ENCODE measurements around the gene ZDHHC1. TPM values are rescaled to one million over a fixed set of nuclear protein-coding genes. Genes with fewer than 3 reads are reported as not detected.
"Not testable (repeated sequence)": the region's sequence is repeated elsewhere in the genome, so short reads cannot be mapped to it uniquely, and the experiment has no call there.

The ZDHHC1 gene
- polyA plus RNA-seq, 10 donors = 15.6 to 24.9 (median 18.8) TPM

- DNase-seq = no peak
Measured at GRCh38 chr16:67364600-67365235, 51.6 kb downstream of the ZDHHC1 start.

GRCh38 chr16:67361038-67361437 is 55.2 kb downstream of the ZDHHC1 start:
- no peak for DNase-seq

- DNase-seq = not testable (repeated sequence)
Measured at GRCh38 chr16:67359540-67360269, 56.6 kb downstream of the ZDHHC1 start.

GRCh38 chr16:67357561-67357960 is 58.7 kb downstream of the ZDHHC1 start:
- DNase-seq = no peak

- DNase-seq = no peak
Measured at GRCh38 chr16:67356396-67356795, 59.9 kb downstream of the ZDHHC1 start.

GRCh38 chr16:67352463-67352862 is 63.8 kb downstream of the ZDHHC1 start:
- DNase-seq = not testable (repeated sequence)

GRCh38 chr16:67350324-67350723 is 66.0 kb downstream of the ZDHHC1 start:
- no peak for DNase-seq

- no peak for DNase-seq
Measured at GRCh38 chr16:67349172-67349571, 67.1 kb downstream of the ZDHHC1 start.

GRCh38 chr16:67346341-67346740 is 69.9 kb downstream of the ZDHHC1 start:
- DNase-seq = no peak

- no peak for DNase-seq
Measured at GRCh38 chr16:67345401-67345800, 70.9 kb downstream of the ZDHHC1 start.

Other genes with a start within 250 kb of the ZDHHC1 start
- 10 to 100 TPM; 14.6 to 36.6 (median 26.6) TPM for gene NOL3, start 245.9 kb downstream of the ZDHHC1 start, polyA plus RNA-seq (ENCODE audit: insufficient read length in 10 of 10)
- gene MATCAP1, start 232.5 kb downstream of the ZDHHC1 start, polyA plus RNA-seq (ENCODE audit: insufficient read length in 10 of 10) = 10 to 100 TPM; 12.5 to 26.5 (median 18.1) TPM
- 10 to 100 TPM in 5 of 10 donors, 1 to 10 TPM in 5; 7.6 to 13.9 (median 9.9) TPM for gene EXOC3L1, start 226.3 kb downstream of the ZDHHC1 start, polyA plus RNA-seq (ENCODE audit: insufficient read length in 10 of 10)
- 10 to 100 TPM; 31.7 to 48.1 (median 41.0) TPM for gene E2F4, start 224.3 kb downstream of the ZDHHC1 start, polyA plus RNA-seq (ENCODE audit: insufficient read length in 10 of 10)
- gene ELMO3, start 217.3 kb downstream of the ZDHHC1 start, polyA plus RNA-seq (ENCODE audit: insufficient read length in 10 of 10) = 1 to 10 TPM in 6 of 10 donors, under 1 TPM in 4; 0.48 to 2.2 (median 1.2) TPM
- gene TMEM208, start 189.3 kb downstream of the ZDHHC1 start, polyA plus RNA-seq (ENCODE audit: insufficient read length in 10 of 10) = 10 to 100 TPM; 15.0 to 28.3 (median 19.5) TPM
- gene FHOD1, start 169.0 kb downstream of the ZDHHC1 start, polyA plus RNA-seq (ENCODE audit: insufficient read length in 10 of 10) = 10 to 100 TPM; 15.8 to 28.2 (median 18.6) TPM
- 1 to 10 TPM in 7 of 10 donors, under 1 TPM in 3; 0.72 to 1.6 (median 1.3) TPM for gene SLC9A5, start 167.5 kb downstream of the ZDHHC1 start, polyA plus RNA-seq (ENCODE audit: insufficient read length in 10 of 10)
- 10 to 100 TPM in 3 of 10 donors, 1 to 10 TPM in 7; 4.3 to 13.5 (median 7.5) TPM for gene PLEKHG4, start 136.9 kb downstream of the ZDHHC1 start, polyA plus RNA-seq (ENCODE audit: insufficient read length in 10 of 10)
- gene KCTD19, start 89.7 kb downstream of the ZDHHC1 start, polyA plus RNA-seq (ENCODE audit: insufficient read length in 10 of 10) = under 1 TPM; 0.05 to 0.36 (median 0.28) TPM
- gene LRRC36, start 89.7 kb downstream of the ZDHHC1 start, polyA plus RNA-seq (ENCODE audit: insufficient read length in 10 of 10) = 1 to 10 TPM in 1 of 10 donors, under 1 TPM in 9; 0.15 to 1.7 (median 0.30) TPM
- gene TPPP3, start 23.0 kb downstream of the ZDHHC1 start, polyA plus RNA-seq (ENCODE audit: insufficient read length in 10 of 10) = 100 to 1,000 TPM; 305 to 544 (median 455) TPM
- 10 to 100 TPM in 4 of 10 donors, 1 to 10 TPM in 6; 3.8 to 13.3 (median 8.1) TPM for gene HSD11B2, start 14.6 kb upstream of the ZDHHC1 start, polyA plus RNA-seq (ENCODE audit: insufficient read length in 10 of 10)
- 10 to 100 TPM; 51.9 to 64.9 (median 60.4) TPM for gene ATP6V0D1, start 64.7 kb upstream of the ZDHHC1 start, polyA plus RNA-seq (ENCODE audit: insufficient read length in 10 of 10)
- gene AGRP, start 67.1 kb upstream of the ZDHHC1 start, polyA plus RNA-seq (ENCODE audit: insufficient read length in 10 of 10) = under 1 TPM in 2 of 10 donors, not detected in 8; 0.22 to 0.28 TPM
- 10 to 100 TPM; 36.7 to 51.9 (median 42.5) TPM for gene RIPOR1, start 112.4 kb upstream of the ZDHHC1 start, polyA plus RNA-seq (ENCODE audit: insufficient read length in 10 of 10)
- gene CTCF, start 146.0 kb upstream of the ZDHHC1 start, polyA plus RNA-seq (ENCODE audit: insufficient read length in 10 of 10) = 10 to 100 TPM; 37.2 to 50.1 (median 41.7) TPM
- gene CARMIL2, start 228.7 kb upstream of the ZDHHC1 start, polyA plus RNA-seq (ENCODE audit: insufficient read length in 10 of 10) = 1 to 10 TPM in 2 of 10 donors, under 1 TPM in 8; 0.33 to 4.2 (median 0.55) TPM
- 10 to 100 TPM; 11.2 to 17.4 (median 14.1) TPM for gene ACD, start 243.8 kb upstream of the ZDHHC1 start, polyA plus RNA-seq (ENCODE audit: insufficient read length in 10 of 10)
- gene PARD6A, start 244.5 kb upstream of the ZDHHC1 start, polyA plus RNA-seq (ENCODE audit: insufficient read length in 10 of 10) = 1 to 10 TPM in 6 of 10 donors, under 1 TPM in 4; 0.40 to 1.4 (median 1.2) TPM